HFF-Myc (cell line): ENCODE results near the gene DTX4.

Experiments
- DNase-seq: peaks from one replicate; pipeline ENCODE4 v3.0.0-alpha.2; 2011; ENCODE audit warnings: low read depth; ENCODE audit errors: extremely low read depth
- H3K4me3 ChIP-seq: replicated peaks from 2 replicates; pipeline ENCODE4 v1.5.1; 2011; ENCODE audit warnings: low read depth, mild to moderate bottlenecking, control low read depth, low read length
- CTCF ChIP-seq: IDR thresholded peaks from 2 replicates; pipeline ENCODE4 v1.5.1; 2012; ENCODE audit warnings: mild to moderate bottlenecking, low read depth, low read length, control low read depth; ENCODE audit errors: missing control alignments

DTX4 gene

GRCh38 chr11:59218893-59219292, 47.0 kb downstream of the DTX4 start:
- TF ChIP-seq CTCF = no peak
- DNase-seq = no peak
- no peak overlapping the region for H3K4me3 ChIP-seq

- DNase-seq = no peak
- no peak overlapping the region for H3K4me3 ChIP-seq
- TF ChIP-seq CTCF = no peak
These were observed 47.9 kb downstream of the DTX4 start for GRCh38 chr11:59219836-59220235.

- H3K4me3 ChIP-seq = no peak overlapping the region
- DNase-seq = no peak
- no peak for TF ChIP-seq CTCF
These were observed 49.5 kb downstream of the DTX4 start for GRCh38 chr11:59221441-59221840.

- no peak for TF ChIP-seq CTCF
- DNase-seq = no peak
- H3K4me3 ChIP-seq = no peak overlapping the region
These were observed 50.6 kb downstream of the DTX4 start for GRCh38 chr11:59222464-59223060.

- no peak for DNase-seq
- no peak overlapping the region for H3K4me3 ChIP-seq
- TF ChIP-seq CTCF = no peak
These were observed 51.2 kb downstream of the DTX4 start for GRCh38 chr11:59223177-59223576.

- H3K4me3 ChIP-seq = no peak overlapping the region
- no peak for DNase-seq
- no peak for TF ChIP-seq CTCF
These were observed 51.7 kb downstream of the DTX4 start for GRCh38 chr11:59223611-59224010.

GRCh38 chr11:59224351-59224928, 52.5 kb downstream of the DTX4 start:
- no peak for DNase-seq
- TF ChIP-seq CTCF = no peak
- H3K4me3 ChIP-seq = no peak overlapping the region
